Left renal pelvis (tissue), 4 donors: ENCODE data around the gene DDAH1. TPM values are rescaled to one million over a fixed set of nuclear protein-coding genes. Genes with fewer than 3 reads are reported as not detected.

Source experiments
- DNase-seq, 4 donors: peaks; one replicate each; pipeline ENCODE4 v3.0.0-alpha.2; 2013; ENCODE audit warnings: low read depth in 4 of 4, low spot score in 3 of 4
- polyA plus RNA-seq, 4 donors: library from polyadenylated mRNA; unstranded; fragments of 120-200 nt; gene quantifications; one replicate each; pipeline ENCODE4 v1.2.1, GENCODE V29; 2013; ENCODE audit not compliant: insufficient read length in 4 of 4

DDAH1 gene
- polyA plus RNA-seq, 4 donors = 29.0 to 153 (median 127) TPM

GRCh38 chr1:85333186-85333585 is 131.8 kb downstream of the DDAH1 start:
- DNase-seq = no peak

GRCh38 chr1:85332575-85332974 is 132.4 kb downstream of the DDAH1 start:
- no peak for DNase-seq

GRCh38 chr1:85330711-85331290 is 134.2 kb downstream of the DDAH1 start:
- no peak for DNase-seq

GRCh38 chr1:85330214-85330631 is 134.7 kb downstream of the DDAH1 start:
- no peak for DNase-seq

GRCh38 chr1:85328713-85329397 is 136.1 kb downstream of the DDAH1 start:
- DNase-seq = no peak

- no peak for DNase-seq
Observed at GRCh38 chr1:85327759-85328158, 137.2 kb downstream of the DDAH1 start.

- no peak for DNase-seq
Observed at GRCh38 chr1:85326851-85327250, 138.1 kb downstream of the DDAH1 start.

GRCh38 chr1:85326336-85326735 is 138.6 kb downstream of the DDAH1 start:
- DNase-seq = no peak

GRCh38 chr1:85325920-85326319 is 139.0 kb downstream of the DDAH1 start:
- DNase-seq = no peak

GRCh38 chr1:85323770-85324169 is 141.2 kb downstream of the DDAH1 start:
- DNase-seq = no peak

GRCh38 chr1:85322655-85323054 is 142.3 kb downstream of the DDAH1 start:
- DNase-seq = no peak

- no peak for DNase-seq
Observed at GRCh38 chr1:85321237-85321964, 143.6 kb downstream of the DDAH1 start.

GRCh38 chr1:85320371-85321131 is 144.4 kb downstream of the DDAH1 start:
- DNase-seq = no peak

GRCh38 chr1:85319931-85320330 is 145.0 kb downstream of the DDAH1 start:
- DNase-seq = no peak

- no peak for DNase-seq
Observed at GRCh38 chr1:85319491-85319890, 145.5 kb downstream of the DDAH1 start.

GRCh38 chr1:85318217-85318616 is 146.7 kb downstream of the DDAH1 start:
- DNase-seq = no peak

- no peak for DNase-seq
Observed at GRCh38 chr1:85317560-85317959, 147.4 kb downstream of the DDAH1 start.

- no peak for DNase-seq
Observed at GRCh38 chr1:85316321-85316720, 148.6 kb downstream of the DDAH1 start.

- DNase-seq = no peak
Observed at GRCh38 chr1:85315789-85316188, 149.2 kb downstream of the DDAH1 start.

- no peak for DNase-seq
Observed at GRCh38 chr1:85314726-85315125, 150.2 kb downstream of the DDAH1 start.
